Panc1 (cell line): ENCODE data around the gene DVL3. TPM values are rescaled to one million over a fixed set of nuclear protein-coding genes. Genes with fewer than 3 reads are reported as not detected.

Experiments used
- ATAC-seq: fragments of 200-7000 bp; cut with Tn5 transposase; 2 replicates; pipeline ENCODE4 v1.9.1; 2020; ENCODE audit warnings: mild to moderate bottlenecking, moderate library complexity
- BruUV-seq: library from RNA; stranded (reverse); fragments of 400-500 nt; replicated peaks from 2 replicates; lab custom pipeline; 2021; lab: Mats Ljungman, UMichigan
- CTCF ChIA-PET: fragments of 300-600 bp; sonication (Branson Sonifier 250); formaldehyde crosslinking; loops from one replicate; lab custom pipeline; 2022; ENCODE audit warnings: antibody characterized with exemption; lab: Charles Lee
- POLR2A ChIA-PET: fragments of 300-600 bp; sonication (Branson Sonifier 250); formaldehyde crosslinking; loops from one replicate; lab custom pipeline; 2022; ENCODE audit warnings: antibody characterized with exemption; lab: Charles Lee
- DNase-seq: peaks from one replicate; pipeline ENCODE4 v3.0.0-alpha.2; 2010; ENCODE audit warnings: low read depth, low spot score
- H3K27ac ChIP-seq: 2 replicates; pipeline ENCODE4 v1.5.1; 2011; ENCODE audit warnings: mild to moderate bottlenecking, low read length, inconsistent platforms
- H3K27me3 ChIP-seq: fragments of 200-500 bp; sonication (Bioruptor generic); 2 replicates; pipeline ENCODE4 v1.6.0; 2014; ENCODE audit warnings: low read length, inconsistent platforms; ENCODE audit not compliant: control insufficient read depth, insufficient read depth
- H3K36me3 ChIP-seq: fragments of 200-500 bp; sonication (Bioruptor generic); 2 replicates; pipeline ENCODE4 v1.5.1; 2014; ENCODE audit warnings: inconsistent platforms, mild to moderate bottlenecking, low read length, moderate library complexity; ENCODE audit not compliant: control insufficient read depth, insufficient read depth
- H3K4me1 ChIP-seq: 2 replicates; pipeline ENCODE4 v1.5.1; 2011; ENCODE audit warnings: inconsistent platforms, mild to moderate bottlenecking, low read length, moderate library complexity; ENCODE audit not compliant: control insufficient read depth, insufficient read depth
- H3K4me3 ChIP-seq, 2 experiments: 2 replicates each; pipeline ENCODE4 v1.5.1; 2011 to 2012; ENCODE audit warnings: low read depth in 2 of 2, low read length in 2 of 2, mild to moderate bottlenecking in 2 of 2, inconsistent platforms in 1 of 2, moderate library complexity in 1 of 2
- H3K9me3 ChIP-seq: fragments of 200-500 bp; sonication (Bioruptor generic); 2 replicates; pipeline ENCODE4 v1.5.1; 2014; ENCODE audit warnings: low read depth, mild to moderate bottlenecking, inconsistent platforms, low read length, moderate library complexity; ENCODE audit not compliant: control insufficient read depth, insufficient read depth
- CTCF ChIP-seq: fragments of 450-650 bp; IDR thresholded peaks from 2 replicates; pipeline ENCODE4 v1.5.1; 2017; ENCODE audit warnings: mild to moderate bottlenecking
- POLR2AphosphoS5 ChIP-seq: IDR thresholded peaks from 2 replicates; pipeline ENCODE4 v1.6.1; 2012; ENCODE audit warnings: mild to moderate bottlenecking, low read depth, low read length, moderate library complexity
- REST ChIP-seq, 2 experiments: IDR thresholded peaks; 2 replicates each; pipeline ENCODE4 v1.6.1; 2011 to 2012; ENCODE audit warnings: low read depth in 2 of 2, control low read depth in 1 of 2, low read length in 1 of 2, mild to moderate bottlenecking in 1 of 2, moderate library complexity in 1 of 2; ENCODE audit not compliant: insufficient read depth in 1 of 2
- SIN3A ChIP-seq: IDR thresholded peaks from 2 replicates; pipeline ENCODE4 v1.6.1; 2012; ENCODE audit warnings: low read depth, mild to moderate bottlenecking, low read length, moderate library complexity, borderline replicate concordance; ENCODE audit not compliant: insufficient read depth
- TCF7L2 ChIP-seq: IDR thresholded peaks from 2 replicates; pipeline ENCODE4 v1.6.1; 2011; ENCODE audit warnings: mild to moderate bottlenecking, low read depth, low read length, inconsistent platforms
- in situ Hi-C: cut with HindIII; loops from 2 replicates; pipeline ENCODE4 v1.10.0; 2016; ENCODE audit warnings: low sequenced_read_pairs, low pct_unique_long_range_greater_than_20kb
- intact Hi-C: fragments of 100-400 bp; cut with micrococcal nuclease; formaldehyde crosslinking; loops from one replicate; pipeline ENCODE4 v1.10.0; 2022; ENCODE audit not compliant: unreplicated experiment
- total RNA-seq: library from RNA; stranded (reverse); gene quantifications from one replicate; pipeline ENCODE4 v1.2.1, GENCODE V29; 2021; ENCODE audit not compliant: unreplicated experiment

The DVL3 gene
- total RNA-seq, 1 experiment from 2014 or later, result 97.2 TPM

GRCh38 chr3:184211297-184211696 lies 56.1 kb downstream of the DVL3 start:
- DNase-seq (no peak), ATAC-seq (no peak)
- no peaks in the 10 kb centered on the region for H3K27me3 ChIP-seq
- no TSS peak for BruUV-seq
- intact Hi-C loops, result no loop called here
- ChIA-PET POLR2A (interaction anchor here (1.1 kb wide), 1 partner anchor 13 kb away, joined by 3 read pairs; no protein-coding TSS in a partner anchor), CTCF (no interaction called here)
- no peaks in the 10 kb centered on the region for H3K4me1 ChIP-seq
- H3K9me3 ChIP-seq, result no peaks in the 10 kb centered on the region
- no peak overlapping the region for H3K4me3 ChIP-seq
- H3K27ac ChIP-seq, result no peak overlapping the region
- TF ChIP-seq POLR2AphosphoS5, result no peak
- TF ChIP-seq SIN3A, result no peak
- no peak for TF ChIP-seq REST (IDR thresholded peaks at IDR 0.05; ENCODE audit: insufficient read depth in 1 of 2, low read depth in 2 of 2, low read length in 1 of 2)
- no peak for TF ChIP-seq CTCF
- no peak for TF ChIP-seq TCF7L2
- no peaks in the 10 kb centered on the region for H3K36me3 ChIP-seq
- in situ Hi-C loops, result no loop called here

- Histone ChIP-seq H3K4me3 (no peak overlapping the region), H3K4me1 (no peaks in the 10 kb centered on the region), H3K27ac (no peak overlapping the region), H3K9me3 (no peaks in the 10 kb centered on the region), H3K36me3 (no peaks in the 10 kb centered on the region), H3K27me3 (no peaks in the 10 kb centered on the region)
- TF ChIP-seq CTCF, result no peak
- TF ChIP-seq REST (IDR thresholded peaks at IDR 0.05; ENCODE audit: insufficient read depth in 1 of 2, low read depth in 2 of 2, low read length in 1 of 2), result no peak
- no peak for TF ChIP-seq SIN3A
- TF ChIP-seq POLR2AphosphoS5, result no peak
- no peak for TF ChIP-seq TCF7L2
- POLR2A ChIA-PET, result interaction anchor here (0.6 to 1.1 kb wide), 2 partner anchors 13 to 57 kb away, joined by 3 to 4 read pairs; no protein-coding TSS in a partner anchor
- no peak for ATAC-seq
- intact Hi-C loops (no loop called here), in situ Hi-C loops (no loop called here)
- no peak for DNase-seq
- no TSS peak for BruUV-seq
- CTCF ChIA-PET, result no interaction called here
Measured at GRCh38 chr3:184211718-184212117, 56.5 kb downstream of the DVL3 start.
